D721Med (cell line): ENCODE results near the gene PIEZO1.

Experiments used
- DNase-seq: peaks from one replicate; pipeline ENCODE4 v3.0.0; 2011; ENCODE audit warnings: low spot score; ENCODE audit not compliant: insufficient read length
- FAIRE-seq: peaks from 2 replicates; lab custom pipeline; 2011; peaks lifted over from hg19 to GRCh38; lab: Jason Lieb, UNC
- CTCF ChIP-seq: IDR thresholded peaks from 2 replicates; pipeline ENCODE4 v1.5.1; 2012; ENCODE audit warnings: mild to moderate bottlenecking, control low read depth; ENCODE audit not compliant: insufficient read depth; ENCODE audit errors: missing control alignments

PIEZO1 gene

GRCh38 chr16:88734361-88734728, 50.7 kb downstream of the PIEZO1 start:
- no peak for TF ChIP-seq CTCF
- FAIRE-seq: no peak

DNA sequence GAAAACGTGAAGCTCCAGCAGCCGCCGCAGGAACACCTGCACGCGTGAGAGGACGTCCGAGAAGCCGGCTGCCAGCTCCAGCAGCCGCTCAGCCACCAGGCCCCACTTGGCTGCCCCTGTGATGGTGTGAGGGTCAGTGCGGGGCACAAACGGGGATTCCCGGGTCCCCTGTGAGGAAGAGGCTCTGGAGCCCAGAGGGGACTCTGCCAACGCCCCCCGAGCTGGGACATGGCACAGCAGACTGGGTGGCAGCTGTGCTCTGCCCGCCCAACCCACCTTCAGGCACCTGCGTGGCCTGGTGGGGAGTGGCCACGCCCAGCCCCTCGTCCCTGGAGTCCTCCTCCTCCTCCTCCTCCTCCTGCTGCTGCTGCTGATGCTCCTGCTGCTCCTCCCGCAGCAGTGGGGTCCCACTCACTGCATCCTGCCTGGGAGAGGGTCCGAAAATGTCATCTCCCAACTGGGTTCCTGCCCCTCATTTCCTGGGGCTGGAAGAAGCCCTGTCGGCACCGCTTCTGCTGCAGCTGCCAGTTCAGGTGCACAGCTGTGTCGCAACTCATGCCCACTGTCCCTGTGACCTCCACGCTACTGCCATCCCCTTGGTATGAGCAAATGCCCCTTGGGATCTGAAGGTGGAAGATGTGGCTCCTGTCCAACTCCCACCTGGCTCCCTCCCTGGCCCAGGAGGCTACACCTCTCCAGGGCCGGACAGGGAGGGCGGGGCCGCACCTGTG, 51.2 kb downstream of the PIEZO1 start:
- FAIRE-seq (no peak), DNase-seq (no peak)
- no peak for TF ChIP-seq CTCF

More at GRCh38 chr16:88734361-88734728, 50.7 kb downstream of the PIEZO1 start:
- DNase-seq: no peak

- TF ChIP-seq CTCF: no peak
- DNase-seq (no peak), FAIRE-seq (no peak)
Observed at GRCh38 chr16:88732961-88733294, 52.1 kb downstream of the PIEZO1 start.

- TF ChIP-seq CTCF: no peak
- FAIRE-seq (no peak), DNase-seq (no peak)
Observed at GRCh38 chr16:88732172-88732960, 52.7 kb downstream of the PIEZO1 start.

DNA sequence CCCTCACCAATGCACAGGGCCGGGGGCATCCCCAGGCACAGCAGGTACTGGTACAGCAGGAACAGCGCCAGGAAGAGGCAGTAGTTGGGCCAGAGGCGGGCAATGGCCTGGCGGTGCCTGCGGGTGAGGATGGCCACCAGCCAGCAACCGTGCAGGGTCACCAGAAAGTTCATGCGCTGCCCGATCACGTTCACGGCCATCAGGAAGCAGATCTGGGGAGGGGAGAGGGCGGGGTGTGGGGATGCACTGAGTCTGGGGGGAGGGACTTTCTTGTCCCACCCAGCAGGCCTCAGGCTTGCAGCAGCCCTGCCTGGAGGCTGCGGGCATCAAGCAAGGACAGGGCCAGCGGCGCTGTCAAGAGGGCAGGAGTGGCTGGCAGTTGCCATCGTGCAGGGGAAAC, 53.3 kb downstream of the PIEZO1 start:
- FAIRE-seq: no peak
- DNase-seq: no peak
- TF ChIP-seq CTCF: no peak

DNA sequence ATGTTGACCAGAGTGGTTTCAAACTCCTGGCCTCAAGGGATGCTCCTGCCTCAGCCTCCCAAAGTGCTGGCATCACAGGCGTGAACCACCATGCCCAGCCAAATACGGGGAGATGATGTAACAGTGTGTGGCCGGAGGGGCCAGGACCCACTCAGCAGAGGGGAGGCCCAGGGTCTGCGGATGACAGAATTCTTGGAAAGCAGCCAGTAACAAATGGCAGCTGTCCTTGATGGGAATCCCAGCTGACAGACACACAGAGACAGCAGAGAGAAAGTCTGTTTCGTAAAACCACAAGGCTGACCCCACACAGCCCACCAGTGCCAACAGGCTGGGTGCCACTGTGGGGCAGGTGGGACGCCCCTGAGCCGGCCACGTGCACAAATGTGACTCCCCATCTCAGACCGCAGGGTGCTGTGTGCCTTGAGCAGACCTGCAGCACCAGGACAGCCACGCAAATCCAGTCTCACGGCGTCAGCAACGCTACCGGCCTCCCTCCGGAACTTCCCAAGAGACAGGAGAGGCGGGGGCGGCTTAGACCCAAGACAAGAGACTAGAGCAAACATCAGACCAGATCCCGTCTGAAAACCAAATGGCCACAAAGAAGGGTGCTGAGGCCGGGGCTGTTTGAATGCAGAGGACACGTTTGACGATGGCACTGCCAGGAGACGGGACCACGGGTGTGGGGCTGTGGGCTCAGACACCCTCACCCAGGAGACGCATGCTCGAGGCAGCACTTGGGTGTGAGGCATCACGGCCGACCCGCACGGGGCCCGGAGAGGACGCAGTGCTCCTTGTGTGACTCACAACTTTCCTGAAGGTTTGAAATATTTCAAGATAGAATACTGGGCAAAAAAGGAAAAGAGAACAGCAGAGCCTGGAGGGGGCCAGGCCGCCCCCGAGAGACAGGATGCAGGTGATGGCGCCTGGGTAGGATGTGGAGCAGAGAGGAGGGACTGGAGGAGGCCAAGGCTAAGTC, 54.1 kb downstream of the PIEZO1 start:
- FAIRE-seq (no peak), DNase-seq (no peak)
- no peak for TF ChIP-seq CTCF
